Kidney epithelial cell (primary cell): ENCODE results near the gene FOXL1. TPM values are rescaled to one million over a fixed set of nuclear protein-coding genes. Genes with fewer than 3 reads are reported as not detected.

Experiments
- DNase-seq: peaks from one replicate; pipeline ENCODE4 v3.0.0-alpha.2; 2010; ENCODE audit warnings: low read depth
- H3K27me3 ChIP-seq: 2 replicates; pipeline ENCODE4 v1.6.0; 2011; ENCODE audit warnings: low read length; ENCODE audit not compliant: control insufficient read depth, insufficient read depth
- H3K36me3 ChIP-seq: 2 replicates; pipeline ENCODE4 v1.5.1; 2011; ENCODE audit warnings: low read length; ENCODE audit not compliant: control insufficient read depth, insufficient read depth
- H3K4me3 ChIP-seq: 2 replicates; pipeline ENCODE4 v1.5.1; 2011; ENCODE audit warnings: low read depth, mild to moderate bottlenecking, control low read depth, low read length
- CTCF ChIP-seq: IDR thresholded peaks from 2 replicates; pipeline ENCODE4 v1.5.1; 2011; ENCODE audit warnings: mild to moderate bottlenecking, moderate library complexity, low read length, control low read depth, inconsistent platforms; ENCODE audit not compliant: insufficient read depth, poor library complexity, severe bottlenecking
- total RNA-seq: library from RNA; depleted of rRNA; stranded (reverse); fragments of >200 nt; gene quantifications from 2 replicates; pipeline ENCODE4 v1.2.3, GENCODE V29; 2015

The FOXL1 gene
- total RNA-seq, 1 donor from 2014 or later: 9.0 TPM

- Histone ChIP-seq H3K27me3 (no peaks in the 10 kb centered on the region), H3K4me3 (no peak overlapping the region), H3K36me3 (no peaks in the 10 kb centered on the region)
- no peak for DNase-seq
- TF ChIP-seq CTCF: no peak
These were observed 23.0 kb downstream of the FOXL1 start for GRCh38 chr16:86601356-86601755.

DNA sequence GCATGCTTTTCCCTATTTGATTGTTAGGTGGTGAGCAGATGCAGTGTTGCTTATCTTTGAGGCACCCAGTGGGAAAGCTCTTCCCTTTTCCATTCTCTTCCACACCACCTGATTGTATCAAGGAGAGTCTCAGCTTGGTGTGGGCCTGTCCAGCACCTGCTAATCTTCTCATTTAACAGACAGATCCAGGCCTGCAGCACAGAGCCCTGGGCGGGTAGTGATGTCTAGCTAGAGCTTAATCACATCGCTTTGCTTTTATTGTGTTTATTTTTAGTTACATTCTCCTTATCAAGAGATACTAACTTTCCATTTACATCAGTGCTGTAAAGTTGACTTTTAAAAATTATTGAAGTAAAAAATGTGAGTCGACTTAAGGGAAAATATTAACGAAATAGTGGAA lies 24.2 kb downstream of the FOXL1 start:
- DNase-seq: no peak
- no peak for TF ChIP-seq CTCF
- H3K36me3 ChIP-seq: no peaks in the 10 kb centered on the region
- H3K4me3 ChIP-seq: no peak overlapping the region
- no peaks in the 10 kb centered on the region for H3K27me3 ChIP-seq

GRCh38 chr16:86604436-86605193 lies 26.3 kb downstream of the FOXL1 start:
- TF ChIP-seq CTCF: no peak
- H3K4me3 ChIP-seq: no peak overlapping the region

DNA sequence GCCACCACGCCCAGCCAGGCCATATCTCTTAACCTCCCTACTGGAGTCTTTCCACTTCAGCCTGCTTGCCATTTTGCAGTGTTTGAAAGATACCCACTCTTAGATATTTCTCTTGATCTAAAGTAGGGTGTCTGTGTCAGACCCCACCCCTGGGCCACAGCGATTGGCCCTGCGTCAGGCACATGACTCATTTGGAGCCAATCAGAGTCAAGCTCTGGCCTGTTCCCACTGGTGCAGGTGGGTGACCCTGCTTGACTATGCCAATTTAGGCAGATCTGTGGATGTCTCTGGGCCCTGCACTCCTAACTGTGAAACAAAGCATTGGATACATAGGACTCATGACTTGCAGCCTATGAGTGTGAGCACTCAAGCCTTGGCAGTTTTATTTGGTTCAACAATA lies 27.6 kb downstream of the FOXL1 start:
- Histone ChIP-seq H3K36me3 (no peaks in the 10 kb centered on the region), H3K4me3 (no peak overlapping the region), H3K27me3 (no peaks in the 10 kb centered on the region)
- DNase-seq: no peak
- no peak for TF ChIP-seq CTCF

More at GRCh38 chr16:86604436-86605193, 26.3 kb downstream of the FOXL1 start:
- no peak for DNase-seq
- Histone ChIP-seq H3K36me3 (no peaks in the 10 kb centered on the region), H3K27me3 (no peaks in the 10 kb centered on the region)

DNA sequence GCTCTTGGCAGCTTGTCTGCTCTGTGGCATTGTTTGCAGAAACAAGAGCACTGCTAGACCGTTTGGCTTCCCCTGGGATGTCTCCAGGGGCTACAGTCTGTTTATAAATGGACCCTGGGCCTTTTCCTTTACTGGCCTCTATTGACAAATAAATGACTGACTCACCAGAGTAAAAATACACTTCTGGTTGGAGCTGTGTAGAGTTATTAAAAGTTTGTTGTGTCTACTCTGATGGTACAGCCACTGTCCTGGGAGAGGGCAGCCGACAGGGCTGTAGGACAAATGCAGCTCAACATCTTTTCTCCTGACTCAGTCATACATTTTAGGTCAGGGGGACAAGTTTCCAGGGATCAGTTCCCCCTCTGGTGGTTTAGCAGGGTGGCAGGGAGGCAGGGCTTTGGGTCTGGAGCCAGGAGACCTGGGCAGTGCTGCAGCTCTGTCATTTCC lies 30.0 kb downstream of the FOXL1 start:
- Histone ChIP-seq H3K27me3 (no peaks in the 10 kb centered on the region), H3K36me3 (no peaks in the 10 kb centered on the region), H3K4me3 (no peak overlapping the region)
- no peak for DNase-seq
- no peak for TF ChIP-seq CTCF

- no peak overlapping the region for H3K4me3 ChIP-seq
- no peaks in the 10 kb centered on the region for H3K36me3 ChIP-seq
- no peaks in the 10 kb centered on the region for H3K27me3 ChIP-seq
- TF ChIP-seq CTCF: no peak
- DNase-seq: peak; percentile 77
These were observed 30.8 kb downstream of the FOXL1 start for GRCh38 chr16:86609115-86609514.
